HS-5 (cell line): ENCODE measurements around the gene PCNA.

ENCODE experiments used
- DNase-seq: peaks from one replicate; pipeline ENCODE4 v3.0.0-alpha.2; 2012; ENCODE audit warnings: low read depth

PCNA gene

GRCh38 chr20:5065166-5065878 lies 54.4 kb downstream of the PCNA start:
- DNase-seq, result peak; percentile 49
